CD4-positive, alpha-beta T cell treated with Interleukin-6 at 100 ng/mL for 8 hours (primary cell): ENCODE results near the gene CSMD2.
"Not testable (repeated sequence)": the region's sequence is repeated elsewhere in the genome, so short reads cannot be mapped to it uniquely, and the experiment has no call there.

ENCODE experiments used
- DNase-seq: peaks from one replicate; pipeline ENCODE4 v3.0.0-alpha.2; 2020; ENCODE audit warnings: mixed read lengths, low spot score

The CSMD2 gene

GRCh38 chr1:34052565-34052964 is 112.5 kb downstream of the CSMD2 start:
- no peak for DNase-seq

GRCh38 chr1:34050709-34051485 is 114.1 kb downstream of the CSMD2 start:
- DNase-seq = no peak

DNA sequence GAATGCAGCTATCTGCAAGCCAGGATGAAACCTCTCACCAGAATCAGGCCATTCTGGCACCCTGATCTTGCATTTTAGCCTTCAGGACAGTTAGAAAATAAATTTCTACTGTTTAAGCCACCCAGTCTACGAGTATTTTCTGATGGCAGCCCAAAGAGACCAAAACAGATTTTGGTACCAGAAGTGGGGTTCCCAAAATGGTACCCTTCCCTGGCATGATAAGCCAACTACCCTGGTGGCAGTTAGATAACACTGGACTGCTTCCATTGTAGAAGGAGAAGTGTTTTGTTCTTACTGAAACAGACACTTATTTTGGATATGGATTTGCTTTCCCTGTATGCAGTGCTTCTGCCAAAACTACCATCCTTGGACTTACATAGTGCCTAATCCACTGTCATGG is 115.0 kb downstream of the CSMD2 start:
- DNase-seq = no peak

DNA sequence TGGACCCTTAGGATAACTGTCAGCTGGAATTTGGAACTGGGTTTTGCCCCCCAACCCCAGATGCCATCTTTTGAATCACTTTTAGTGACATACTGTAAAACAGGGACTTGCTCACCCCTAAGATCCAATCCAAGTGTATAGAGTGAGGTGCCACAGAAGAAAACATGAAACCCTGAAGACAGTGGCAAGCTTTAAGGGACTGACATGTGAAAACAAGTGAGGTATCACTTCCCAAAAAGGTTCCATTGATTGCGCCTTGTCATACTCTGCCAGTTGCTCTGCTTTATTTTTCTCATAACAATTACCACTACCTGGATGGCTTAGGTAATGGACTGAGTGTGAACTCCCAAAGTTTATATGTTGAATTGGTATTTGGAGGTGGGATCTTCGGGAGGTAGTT is 115.6 kb downstream of the CSMD2 start:
- no peak for DNase-seq

GRCh38 chr1:34037856-34038255 is 127.2 kb downstream of the CSMD2 start:
- no peak for DNase-seq

DNA sequence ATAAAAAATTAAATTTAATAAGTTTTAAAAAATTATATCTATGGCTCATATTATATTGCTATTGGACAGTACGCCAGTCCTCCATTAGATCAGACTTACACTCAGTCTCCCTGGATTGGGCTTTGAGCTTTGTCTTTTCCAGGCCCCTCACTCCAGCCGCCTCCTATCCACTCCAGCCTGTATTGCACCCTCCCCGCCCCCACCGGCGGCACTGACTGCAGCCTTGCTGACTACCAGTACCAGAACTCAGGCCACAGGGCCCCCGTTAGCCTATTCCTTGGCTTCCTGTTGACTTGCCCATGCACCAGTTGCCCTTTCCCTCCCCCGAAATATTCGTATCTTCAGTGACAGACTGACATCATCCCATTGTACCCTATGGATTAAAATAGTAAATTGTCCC is 127.9 kb downstream of the CSMD2 start:
- DNase-seq = no peak

DNA sequence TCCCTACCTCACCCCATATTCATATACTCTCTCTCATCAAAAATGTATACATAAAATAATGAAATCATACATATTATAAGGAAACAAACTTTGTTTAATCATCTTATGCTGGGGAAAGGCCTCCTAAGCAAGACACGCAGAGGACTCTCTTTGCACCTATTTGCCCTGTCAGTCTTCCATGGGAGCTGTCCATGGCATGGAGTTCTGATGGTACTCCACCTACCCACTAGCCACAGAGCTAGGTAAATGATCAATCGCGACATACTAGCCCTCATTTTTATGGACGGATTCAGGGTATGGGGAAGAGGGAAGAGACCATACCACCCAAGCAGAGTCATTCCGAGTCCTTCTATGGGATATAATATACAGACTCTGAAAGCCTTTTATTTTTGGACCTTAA is 131.0 kb downstream of the CSMD2 start:
- no peak for DNase-seq

GRCh38 chr1:34029954-34030353 is 135.1 kb downstream of the CSMD2 start:
- no peak for DNase-seq

GRCh38 chr1:34029515-34029914 is 135.5 kb downstream of the CSMD2 start:
- no peak for DNase-seq

DNA sequence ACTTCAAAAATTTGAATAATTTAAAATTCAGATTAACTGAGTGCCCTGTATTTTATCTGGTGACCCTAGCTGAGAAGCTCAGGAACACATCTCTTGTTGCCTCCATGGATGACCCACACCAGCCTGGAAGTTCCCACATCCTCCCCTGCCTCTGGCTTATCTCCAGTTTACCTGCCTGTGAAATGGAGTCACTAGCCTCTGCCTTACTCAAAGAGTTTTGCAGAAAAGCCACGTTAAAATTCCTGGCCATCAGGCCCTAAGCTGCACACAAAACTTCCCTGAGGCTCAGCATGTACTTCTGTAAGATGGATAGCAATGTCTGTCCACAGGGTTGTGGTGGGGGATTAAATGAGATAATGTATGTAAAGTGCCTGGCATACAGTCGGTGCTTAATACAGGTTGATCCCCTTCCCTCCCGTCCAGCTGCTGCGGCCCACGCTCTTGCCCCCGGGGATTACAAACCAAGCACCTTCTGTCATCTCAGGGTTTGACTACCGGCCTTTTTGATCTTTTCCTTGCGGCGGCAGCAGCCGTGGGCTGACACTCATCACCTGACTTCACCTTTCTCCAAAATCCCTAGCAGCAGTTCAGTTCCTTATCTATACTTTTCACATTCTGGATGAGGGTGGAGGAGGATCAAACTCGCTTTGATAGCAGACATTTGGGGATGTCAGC is 136.5 kb downstream of the CSMD2 start:
- no peak for DNase-seq

DNA sequence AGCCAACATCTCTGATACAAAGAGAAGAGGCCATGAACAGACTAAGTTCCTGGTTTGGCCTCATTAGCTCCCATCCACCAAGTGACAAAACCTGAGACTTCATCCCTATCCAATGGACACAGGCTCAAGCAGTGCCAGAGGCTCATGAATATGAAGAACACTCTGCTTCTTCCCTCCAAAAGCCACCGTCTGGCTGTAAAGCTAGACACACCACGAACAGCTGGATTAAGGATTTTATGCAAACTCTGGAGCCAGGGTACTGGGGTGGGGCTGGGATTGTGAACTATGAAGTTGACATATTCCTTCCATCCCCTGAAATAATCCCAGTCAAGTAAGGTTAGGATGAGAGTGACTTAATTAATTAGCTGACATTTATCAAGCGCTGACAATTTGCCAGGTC is 139.4 kb downstream of the CSMD2 start:
- no peak for DNase-seq

- DNase-seq = no peak
Observed at GRCh38 chr1:34024485-34024884, 140.5 kb downstream of the CSMD2 start.

GRCh38 chr1:34019741-34020552 is 145.1 kb downstream of the CSMD2 start:
- DNase-seq = no peak

DNA sequence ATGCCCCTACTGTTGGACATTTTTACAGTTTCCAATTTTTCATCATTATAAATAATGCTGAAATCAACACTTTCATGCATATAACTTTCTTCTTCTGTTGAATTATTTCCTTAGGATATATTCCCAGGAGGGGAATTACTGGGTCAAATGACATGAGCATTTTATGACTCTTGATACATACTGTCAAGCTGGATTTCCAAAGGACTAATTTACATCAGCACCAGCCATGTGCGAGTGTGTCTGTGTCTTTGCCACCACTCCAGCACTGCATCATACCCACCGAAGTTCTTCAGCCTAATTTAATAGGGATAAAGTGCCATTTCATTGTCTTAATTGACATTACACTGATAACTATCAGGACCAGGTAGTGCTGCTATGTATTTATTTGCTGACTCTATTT is 146.7 kb downstream of the CSMD2 start:
- no peak for DNase-seq

DNA sequence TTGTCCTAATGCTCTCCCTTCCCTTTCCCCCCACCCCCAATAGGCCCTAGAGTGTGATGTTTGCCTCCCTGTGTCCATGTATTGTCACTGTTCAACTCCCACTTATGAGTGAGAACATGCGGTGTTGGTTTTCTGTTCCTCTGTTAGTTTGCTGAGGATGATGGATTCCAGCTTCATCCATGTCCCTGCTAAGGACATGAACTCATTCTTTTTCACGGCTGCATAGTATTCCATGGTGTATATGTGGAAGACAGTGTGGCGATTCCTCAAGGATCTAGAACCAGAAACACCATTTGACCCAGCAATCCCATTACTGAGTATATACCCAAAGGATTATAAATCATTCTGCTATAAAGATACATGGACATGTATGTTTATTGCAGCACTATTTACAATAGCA is 148.7 kb downstream of the CSMD2 start:
- DNase-seq = not testable (repeated sequence)

DNA sequence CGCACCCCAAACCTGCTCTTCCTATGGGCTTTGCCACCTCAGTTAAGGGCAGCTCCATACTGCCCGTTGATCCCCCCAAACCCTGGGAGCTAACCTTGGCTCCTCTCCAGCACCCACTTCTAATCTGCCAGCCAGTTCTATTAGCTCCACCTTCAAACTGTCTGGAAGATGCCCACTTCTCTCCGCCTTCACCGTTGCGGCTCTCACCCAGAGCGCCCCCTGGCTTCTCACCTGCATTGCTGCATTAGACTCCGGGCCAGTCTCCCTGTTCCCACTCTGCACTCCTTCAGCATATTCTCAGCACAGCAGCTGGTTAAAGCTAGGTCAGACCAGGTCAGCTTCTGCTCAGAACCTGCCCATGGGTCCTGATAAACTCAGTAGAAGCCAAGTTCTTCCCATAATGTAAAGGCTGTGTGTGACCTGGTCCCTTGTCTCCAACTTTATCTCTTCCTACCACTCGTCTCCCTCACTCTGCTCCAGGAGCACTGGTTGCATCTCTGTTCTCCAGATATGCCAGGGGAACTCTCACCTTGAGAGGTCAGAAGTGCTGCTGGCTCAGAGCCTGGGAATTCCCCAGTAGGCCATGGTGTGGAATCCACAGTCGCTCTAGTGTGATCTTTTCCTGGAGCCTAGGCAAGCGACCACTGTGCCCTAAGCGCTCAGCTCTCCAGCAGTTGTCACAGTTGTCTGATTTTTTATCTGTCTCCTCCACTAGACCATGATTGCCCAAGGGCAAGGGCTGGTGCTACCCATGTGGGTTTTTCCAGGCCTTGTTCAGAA is 150.9 kb downstream of the CSMD2 start:
- no peak for DNase-seq

DNA sequence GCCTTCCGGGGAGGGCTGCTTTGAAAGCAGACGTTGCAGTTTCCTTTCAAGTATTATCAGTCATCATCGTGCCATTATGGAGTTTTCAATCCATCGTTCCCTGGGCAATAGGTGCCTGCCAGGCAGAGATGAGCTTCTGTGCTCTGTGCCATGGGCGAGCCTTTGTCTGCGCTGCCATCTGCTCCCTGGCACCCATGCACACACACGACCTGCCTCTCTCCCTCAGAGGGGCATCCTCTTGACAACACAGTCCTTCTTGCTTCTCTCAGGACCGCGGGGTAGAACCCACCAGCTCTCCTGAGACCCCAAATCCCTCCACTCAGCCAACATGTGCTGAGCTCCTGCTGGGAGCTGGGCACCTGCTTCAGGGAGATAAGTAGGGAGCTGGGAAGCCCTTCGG is 151.9 kb downstream of the CSMD2 start:
- DNase-seq = no peak

DNA sequence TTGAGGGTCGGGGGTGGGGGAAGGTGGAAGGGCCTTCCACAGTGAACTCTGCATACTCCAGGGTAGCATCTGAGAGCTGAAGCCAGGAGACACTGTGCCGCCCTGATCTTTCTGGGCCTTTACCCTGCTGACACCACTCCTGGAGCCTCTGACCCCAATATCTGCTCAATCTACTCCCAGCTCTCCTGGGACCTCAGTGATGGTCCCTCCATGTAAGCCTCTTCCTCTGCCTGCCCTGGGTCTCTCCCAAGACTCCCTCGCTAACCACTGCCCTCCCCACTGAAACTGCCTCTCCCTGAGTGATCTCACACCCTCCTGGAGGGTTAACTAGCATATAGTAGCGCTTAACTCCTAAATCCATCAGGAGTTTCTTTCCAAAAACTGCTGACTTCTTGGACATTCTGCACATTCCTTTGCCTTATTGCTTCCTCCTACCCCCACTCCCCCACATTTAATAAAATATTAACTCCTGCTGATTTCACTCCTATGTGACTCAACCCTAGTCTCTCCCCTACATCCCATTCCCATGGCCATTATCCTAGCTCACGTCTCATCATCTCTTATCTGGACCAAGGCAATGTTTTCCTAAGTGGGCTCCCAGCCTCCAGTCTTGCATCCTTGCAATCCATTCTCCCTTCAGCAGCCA is 155.6 kb downstream of the CSMD2 start:
- DNase-seq = no peak

- DNase-seq = no peak
Observed at GRCh38 chr1:34007760-34008159, 157.3 kb downstream of the CSMD2 start.

DNA sequence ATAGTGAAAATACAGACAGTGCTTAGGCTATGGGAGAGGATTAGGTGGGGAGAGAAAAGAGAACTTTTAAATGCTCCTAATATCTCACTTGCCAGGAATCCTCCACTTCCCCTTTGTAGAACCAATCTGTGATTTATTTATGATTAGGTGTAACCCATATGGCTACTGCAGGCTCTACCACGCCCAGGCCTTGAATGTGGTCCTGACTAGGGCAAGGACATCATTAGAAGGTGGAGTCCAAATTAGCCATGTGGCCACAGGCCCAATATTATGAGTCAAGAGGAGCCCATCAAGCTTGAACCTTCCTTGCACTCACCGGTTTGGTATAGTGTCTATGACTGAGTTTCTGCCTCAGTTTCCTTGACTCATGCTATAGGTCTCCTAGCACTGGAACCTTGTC is 159.7 kb downstream of the CSMD2 start:
- no peak for DNase-seq

- DNase-seq = no peak
Observed at GRCh38 chr1:34002810-34003209, 162.2 kb downstream of the CSMD2 start.
